A673 (cell line): ENCODE measurements around the gene GNAS. TPM values are rescaled to one million over a fixed set of nuclear protein-coding genes. Genes with fewer than 3 reads are reported as not detected.

ENCODE experiments used
- BruUV-seq: library from RNA; stranded (reverse); fragments of 400-500 nt; replicated peaks from 2 replicates; lab custom pipeline; 2021; lab: Mats Ljungman, UMichigan
- CTCF ChIA-PET: fragments of 300-600 bp; sonication (Branson Sonifier 250); formaldehyde crosslinking; loops from one replicate; lab custom pipeline; 2022; ENCODE audit warnings: antibody characterized with exemption; lab: Charles Lee
- POLR2A ChIA-PET: fragments of 300-600 bp; sonication (Branson Sonifier 250); formaldehyde crosslinking; loops from one replicate; lab custom pipeline; 2022; ENCODE audit warnings: antibody characterized with exemption; ENCODE audit not compliant: low non-redundant PET; lab: Charles Lee
- DNase-seq: peaks from one replicate; pipeline ENCODE4 v3.0.0-alpha.2; 2015; ENCODE audit warnings: low spot score
- H3K27ac ChIP-seq: fragments of 200-600 bp; sonication (generic); 2 replicates; pipeline ENCODE4 v1.5.1; 2016; ENCODE audit warnings: mixed run types, low read depth, mild to moderate bottlenecking, mixed read lengths, antibody characterized with exemption, low read length; ENCODE audit not compliant: poor library complexity, severe bottlenecking
- H3K27me3 ChIP-seq: fragments of 200-600 bp; sonication (generic); replicated peaks from 2 replicates; pipeline ENCODE4 v1.6.1; 2017; ENCODE audit warnings: mixed run types, low read depth, mild to moderate bottlenecking, mixed read lengths, antibody characterized with exemption, low read length; ENCODE audit not compliant: insufficient read depth, poor library complexity
- H3K36me3 ChIP-seq: fragments of 200-600 bp; sonication (generic); 2 replicates; pipeline ENCODE4 v1.6.1; 2016; ENCODE audit warnings: mixed run types, mild to moderate bottlenecking, mixed read lengths, antibody characterized with exemption, low read length; ENCODE audit not compliant: insufficient read depth, poor library complexity, severe bottlenecking
- H3K4me1 ChIP-seq: fragments of 200-600 bp; sonication (generic); 2 replicates; pipeline ENCODE4 v1.6.1; 2017; ENCODE audit warnings: mixed run types, mild to moderate bottlenecking, mixed read lengths, antibody characterized with exemption, low read length; ENCODE audit not compliant: insufficient read depth, poor library complexity, severe bottlenecking
- H3K4me3 ChIP-seq: fragments of 200-600 bp; sonication (generic); 2 replicates; pipeline ENCODE4 v1.5.1; 2016; ENCODE audit warnings: low read depth, mixed run types, mild to moderate bottlenecking, mixed read lengths, low read length; ENCODE audit not compliant: poor library complexity, severe bottlenecking
- H3K9me3 ChIP-seq: fragments of 200-600 bp; sonication (generic); 2 replicates; pipeline ENCODE4 v1.6.1; 2016; ENCODE audit warnings: mixed run types, low read depth, mild to moderate bottlenecking, mixed read lengths, antibody characterized with exemption, low read length; ENCODE audit not compliant: poor library complexity, severe bottlenecking
- CTCF ChIP-seq: fragments of 300-800, 200-600 bp; sonication (generic); conservative IDR thresholded peaks from 2 replicates; pipeline ENCODE4 v1.5.1; 2017; ENCODE audit warnings: low read depth, mild to moderate bottlenecking, antibody characterized with exemption, low read length, moderate library complexity, mixed read lengths
- EZH2 ChIP-seq: fragments of 200-600 bp; sonication (generic); IDR thresholded peaks from 2 replicates; pipeline ENCODE4 v1.6.1; 2017; ENCODE audit warnings: borderline replicate concordance, low read depth, mild to moderate bottlenecking, mixed read lengths, antibody characterized with exemption, low read length; ENCODE audit not compliant: poor library complexity, severe bottlenecking
- intact Hi-C: fragments of 100-400 bp; cut with micrococcal nuclease; formaldehyde crosslinking; loops from one replicate; pipeline ENCODE4 v1.10.0; 2022; ENCODE audit not compliant: unreplicated experiment
- total RNA-seq: library from RNA; stranded (reverse); gene quantifications from 2 replicates; pipeline ENCODE4 v1.2.3, GENCODE V29; 2021

GNAS gene
- total RNA-seq, 1 experiment from 2014 or later, result 1,108 TPM

GRCh38 chr20:58877050-58877975, 24.8 kb downstream of the GNAS start:
- H3K9me3 ChIP-seq, result no peaks in the 10 kb centered on the region
- H3K36me3 ChIP-seq, result no peaks in the 10 kb centered on the region
- BruUV-seq, result no TSS peak
- no peaks in the 10 kb centered on the region for H3K27me3 ChIP-seq
- H3K4me3 ChIP-seq, result no peak overlapping the region
- H3K27ac ChIP-seq, result no peak overlapping the region
- intact Hi-C loops, result loop anchor here (10.0 kb wide), 1 partner anchor 207 kb away; no protein-coding TSS in a partner anchor
- no peaks in the 10 kb centered on the region for H3K4me1 ChIP-seq
- POLR2A ChIA-PET, result no interaction called here
- CTCF ChIA-PET, result no interaction called here
- TF ChIP-seq EZH2 (no peak), CTCF (no peak)
- no peak for DNase-seq

GRCh38 chr20:58877976-58878360, 25.5 kb downstream of the GNAS start:
- intact Hi-C loops, result loop anchor here (10.0 kb wide), 1 partner anchor 207 kb away; no protein-coding TSS in a partner anchor
- Histone ChIP-seq H3K36me3 (no peaks in the 10 kb centered on the region), H3K9me3 (no peaks in the 10 kb centered on the region), H3K4me1 (no peaks in the 10 kb centered on the region), H3K27me3 (no peaks in the 10 kb centered on the region), H3K4me3 (no peak overlapping the region), H3K27ac (no peak overlapping the region)
- BruUV-seq, result no TSS peak
- CTCF ChIA-PET, result no interaction called here
- no peak for DNase-seq
- POLR2A ChIA-PET, result no interaction called here
- TF ChIP-seq CTCF (no peak), EZH2 (no peak)

GRCh38 chr20:58878399-58878798, 25.9 kb downstream of the GNAS start:
- H3K4me3 ChIP-seq, result no peak overlapping the region
- POLR2A ChIA-PET, result no interaction called here
- peaks cover 3% of the 10 kb centered on the region for H3K4me1 ChIP-seq
- intact Hi-C loops, result loop anchor here (10.0 kb wide), 1 partner anchor 206 kb away; no protein-coding TSS in a partner anchor
- H3K9me3 ChIP-seq, result no peaks in the 10 kb centered on the region
- CTCF ChIA-PET, result no interaction called here
- no peak for DNase-seq
- no TSS peak for BruUV-seq
- TF ChIP-seq CTCF (no peak), EZH2 (no peak)
- no peaks in the 10 kb centered on the region for H3K36me3 ChIP-seq
- H3K27ac ChIP-seq, result no peak overlapping the region
- no peaks in the 10 kb centered on the region for H3K27me3 ChIP-seq
